HepG2 (cell line): ENCODE results near the gene KRT34. TPM values are rescaled to one million over a fixed set of nuclear protein-coding genes. Genes with fewer than 3 reads are reported as not detected.

ENCODE experiments used
- ATAC-seq: fragments of 200-7000 bp; cut with Tn5 transposase; 3 replicates; pipeline ENCODE4 v1.9.1; 2020; ENCODE audit warnings: mild to moderate bottlenecking, moderate library complexity
- BruUV-seq: library from RNA; stranded (reverse); fragments of 400-500 nt; replicated peaks from 2 replicates; lab custom pipeline; 2021; lab: Mats Ljungman, UMichigan
- CTCF ChIA-PET: fragments of 300-600 bp; formaldehyde crosslinking; extraction: SDS; loops from one replicate; lab custom pipeline; 2021; ENCODE audit warnings: low total read pairs, inconsistent platforms, low intra/inter-chr PET ratio; lab: Yijun Ruan, JAX
- POLR2A ChIA-PET: fragments of 350-600 bp; sonication (Branson Sonifier 250); formaldehyde crosslinking; loops from one replicate; lab custom pipeline; 2020; ENCODE audit warnings: antibody characterized with exemption, inconsistent platforms; lab: Yijun Ruan, JAX
- DNase-seq: peaks from one replicate; pipeline ENCODE4 v3.0.0-alpha.2; 2015; ENCODE audit warnings: low spot score
- FAIRE-seq: peaks from 3 replicates; lab custom pipeline; 2011; peaks lifted over from hg19 to GRCh38; lab: Jason Lieb, UNC
- H2AFZ ChIP-seq: one replicate; pipeline ENCODE4 v1.6.1; 2011; ENCODE audit warnings: low read length, inconsistent platforms
- H3K27ac ChIP-seq: fragments of 300-600 bp; 3 replicates; pipeline ENCODE4 v1.8.0; 2011; ENCODE audit warnings: mixed run types, mild to moderate bottlenecking, mixed read lengths, low read length, inconsistent platforms; ENCODE audit not compliant: insufficient read depth; ENCODE audit errors: extremely low read length
- H3K27me3 ChIP-seq, 2 experiments: fragments of 200-600 bp in 1 of 2; 2 replicates in 1 of 2; 3 replicates in 1 of 2; pipeline versions ENCODE4 v1.6.0 to v1.8.0; 2011; ENCODE audit warnings: low read length in 2 of 2, mild to moderate bottlenecking in 2 of 2, moderate library complexity in 2 of 2, inconsistent platforms in 1 of 2; ENCODE audit not compliant: insufficient read depth in 2 of 2, control insufficient read depth in 1 of 2
- H3K36me3 ChIP-seq, 2 experiments: fragments of 200-600 bp in 1 of 2; replicated peaks in 1 of 2; 2 replicates in 1 of 2; 3 replicates in 1 of 2; pipeline versions ENCODE4 v1.5.1 to v1.8.0; 2011; ENCODE audit warnings: low read length in 2 of 2, inconsistent platforms in 1 of 2; ENCODE audit not compliant: insufficient read depth in 2 of 2, control insufficient read depth in 1 of 2
- H3K4me1 ChIP-seq: 2 replicates; pipeline ENCODE4 v1.5.1; 2012; ENCODE audit warnings: low read length, inconsistent platforms; ENCODE audit not compliant: insufficient read depth
- H3K4me2 ChIP-seq: 2 replicates; pipeline ENCODE4 v1.6.0; 2011; ENCODE audit warnings: low read depth, low read length, inconsistent platforms
- H3K4me3 ChIP-seq, 3 experiments: fragments of 200-600 bp in 1 of 3; sonication (generic), shearing (Covaris generic) in 1 of 3; replicated peaks in 1 of 3; 2 replicates each; pipeline ENCODE4 v1.5.1; 2011 to 2016; ENCODE audit warnings: low read length in 3 of 3, inconsistent platforms in 2 of 3, low read depth in 2 of 3, mild to moderate bottlenecking in 2 of 3, control low read depth in 1 of 3, mixed read lengths in 1 of 3; ENCODE audit not compliant: insufficient read depth in 1 of 3
- H3K79me2 ChIP-seq: one replicate; pipeline ENCODE4 v1.6.1; 2011; ENCODE audit warnings: low read length, inconsistent platforms; ENCODE audit not compliant: insufficient read depth
- H3K9ac ChIP-seq: 2 replicates; pipeline ENCODE4 v1.6.0; 2011; ENCODE audit warnings: mild to moderate bottlenecking, low read depth, low read length, inconsistent platforms; ENCODE audit not compliant: insufficient read depth
- H3K9me3 ChIP-seq: 2 replicates; pipeline ENCODE4 v1.5.1; 2012; ENCODE audit warnings: mild to moderate bottlenecking, low read length
- H4K20me1 ChIP-seq: 2 replicates; pipeline ENCODE4 v1.6.0; 2011; ENCODE audit warnings: inconsistent platforms, mild to moderate bottlenecking, low read length, moderate library complexity; ENCODE audit not compliant: insufficient read depth
- HMG20A ChIP-seq: IDR thresholded peaks from 2 replicates; pipeline ENCODE4 v1.6.1; 2016; ENCODE audit warnings: borderline replicate concordance
- MIER2 ChIP-seq: IDR thresholded peaks from 2 replicates; pipeline ENCODE4 v1.6.1; 2016; ENCODE audit warnings: missing biosample characterization, missing genetic modification reagents
- REPIN1 ChIP-seq: sonication (generic); formaldehyde crosslinking; IDR thresholded peaks from 2 replicates; pipeline ENCODE4 v1.8.0; 2022; ENCODE audit warnings: missing genetic modification reagents, low read depth, mild to moderate bottlenecking, borderline replicate concordance
- RXRA ChIP-seq: sonication (generic); formaldehyde crosslinking; IDR thresholded peaks from 2 replicates; pipeline ENCODE4 v1.5.1; 2020; ENCODE audit warnings: missing genetic modification reagents
- WGBS: methylation state at CpG from one replicate; pipeline ENCODE4 v1.1.6; 2017; ENCODE audit warnings: low lambda C conversion rate; 5-methylcytosine and 5-hydroxymethylcytosine counted together
- in situ Hi-C: cut with HindIII; loops from 2 replicates; pipeline ENCODE4 v1.10.0; 2017; ENCODE audit warnings: low pct_unique_long_range_greater_than_20kb; ENCODE audit not compliant: extremely low pct_ligation_motif_present
- intact Hi-C: fragments of 100-400 bp; cut with micrococcal nuclease; formaldehyde crosslinking; loops from one replicate; pipeline ENCODE4 v1.10.0; 2022; ENCODE audit not compliant: unreplicated experiment
- polyA plus RNA-seq, 8 experiments: library from polyadenylated mRNA; depleted of rRNA in 3 of 8; stranded (reverse) in 7 of 8; unstranded in 1 of 8; fragments of >200 nt; fragmentation: Illumina TruSeq in 4 of 8; extraction: Trizol in 4 of 8; gene quantifications; 2 replicates each; pipeline versions ENCODE4 v1.2.1 to v1.2.3, GENCODE V29; 2011 to 2016; ENCODE audit warnings: low read depth in 4 of 8, missing spikeins in 1 of 8, mixed read lengths in 1 of 8; ENCODE audit not compliant: insufficient read depth in 1 of 8
- total RNA-seq, 5 experiments: library from RNA; depleted of rRNA; stranded (reverse); fragments of >200 nt; fragmentation: Illumina TruSeq; extraction: Trizol; gene quantifications; 2 replicates each; pipeline ENCODE4 v1.2.3, GENCODE V29; 2016; ENCODE audit warnings: low read depth in 1 of 5
- TF ChIP-seq, protein P1 (sequence below): sonication (generic); formaldehyde crosslinking; IDR thresholded peaks from 2 replicates; pipeline ENCODE4 v1.5.1; 2020; ENCODE audit warnings: missing genetic modification reagents, mild to moderate bottlenecking, borderline replicate concordance
- TF ChIP-seq, protein P2 (sequence below): sonication (generic); formaldehyde crosslinking; IDR thresholded peaks from 2 replicates; pipeline ENCODE4 v1.5.1; 2020; ENCODE audit warnings: mild to moderate bottlenecking, missing genetic modification reagents
- TF ChIP-seq, protein P3 (sequence below), 2 experiments: IDR thresholded peaks; 2 replicates each; pipeline ENCODE4 v1.6.1; 2011 to 2012; ENCODE audit warnings: low read length in 2 of 2, borderline replicate concordance in 1 of 2, low read depth in 1 of 2, mild to moderate bottlenecking in 1 of 2, moderate library complexity in 1 of 2

The KRT34 gene
- total and polyA plus RNA-seq, 2 of the 13 experiments (the other 11 are each of a cell fraction or from before 2014, with no cell fraction given), result not detected

DNA sequence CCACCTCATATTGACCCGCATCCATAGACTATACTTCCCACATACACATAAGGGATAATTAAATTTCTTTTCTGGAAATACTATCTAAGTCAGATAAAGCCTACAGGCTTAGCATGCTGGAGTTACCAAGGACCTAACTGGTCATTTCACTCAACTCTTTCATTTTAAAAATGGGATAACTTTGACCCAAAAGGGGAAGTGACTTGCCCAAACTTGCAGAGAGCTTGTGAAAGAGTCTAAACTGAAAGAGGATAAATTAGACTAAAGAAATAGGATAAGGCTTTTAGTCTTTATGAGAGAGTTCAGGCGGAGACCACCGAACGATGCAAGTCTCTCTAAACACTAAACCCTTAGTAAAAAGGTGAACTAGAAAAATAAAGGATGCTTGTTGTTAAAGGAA lies 27.6 kb downstream of the KRT34 start (continued):
- TF ChIP-seq HMG20A (CRISPR knock-in tag), result no peak
- TF ChIP-seq, protein P1, sequence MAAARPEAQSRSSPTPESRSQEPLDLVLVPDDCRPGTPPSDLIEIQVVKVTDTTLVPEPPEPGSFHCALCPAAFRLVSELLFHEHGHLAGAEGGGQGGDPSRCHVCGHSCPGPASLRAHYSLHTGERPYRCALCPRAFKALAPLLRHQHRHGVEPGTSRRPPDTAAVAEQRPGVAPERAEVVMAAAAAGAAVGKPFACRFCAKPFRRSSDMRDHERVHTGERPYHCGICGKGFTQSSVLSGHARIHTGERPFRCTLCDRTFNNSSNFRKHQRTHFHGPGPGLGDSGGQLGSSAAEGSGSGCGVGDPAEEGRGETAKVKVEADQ (CRISPR knock-in tag), result no peak
- TF ChIP-seq, all 625 proteins: peak for 0

DNA sequence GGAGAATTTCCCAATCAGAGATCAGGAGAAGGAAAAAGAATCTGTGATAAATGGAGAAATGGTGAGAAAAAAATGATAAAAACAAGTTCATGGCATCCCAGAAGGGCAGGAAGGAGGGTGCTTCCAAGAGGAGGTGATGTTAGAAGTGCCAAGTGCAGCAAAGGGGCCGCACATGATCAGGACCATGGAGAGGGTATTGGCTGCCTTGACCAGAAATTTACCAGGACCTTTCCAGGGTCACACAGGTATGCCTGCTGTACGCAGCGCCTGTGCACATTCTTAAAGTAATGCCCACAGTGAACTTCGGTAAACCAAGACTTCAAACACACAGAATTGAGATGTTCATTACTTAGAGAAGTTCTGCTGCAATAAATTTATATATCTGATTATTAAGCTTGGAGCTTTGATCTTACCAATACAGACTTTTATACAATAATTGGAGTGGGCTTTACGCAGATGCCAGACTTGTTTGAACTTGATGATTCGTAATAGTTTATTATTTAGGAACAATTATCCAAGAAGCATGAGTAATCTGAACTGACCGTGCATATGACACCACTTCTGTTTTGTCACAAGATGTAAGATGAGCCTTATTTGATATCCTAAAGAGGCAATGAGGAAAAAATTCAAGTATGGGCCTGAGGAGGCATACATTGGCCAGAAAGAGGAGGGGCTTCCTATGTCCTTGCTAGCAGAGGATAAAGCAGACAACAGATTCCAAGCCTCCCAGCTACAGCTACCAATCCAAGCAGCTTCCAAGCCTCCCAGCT lies 29.3 kb downstream of the KRT34 start:
- CTCF ChIA-PET, result no interaction called here
- WGBS, result 36% methylated on average over 7 of the region's 7 CpGs
- intact Hi-C loops, result no loop called here
- ATAC-seq, result no peak
- FAIRE-seq, result no peak
- Histone ChIP-seq H3K4me1 (no peaks in the 10 kb centered on the region), H2AFZ (no peak overlapping the region), H3K4me3 (no peak overlapping the region), H3K27ac (no peak overlapping the region), H4K20me1 (no peaks in the 10 kb centered on the region), H3K36me3 (no peaks in the 10 kb centered on the region), H3K79me2 (no peaks in the 10 kb centered on the region), H3K4me2 (no peak overlapping the region), H3K27me3 (peaks cover 0 to 7% of the 10 kb centered on the region in 2 experiments; a peak in 1 of 5 replicates), H3K9me3 (no peaks in the 10 kb centered on the region), H3K9ac (no peak overlapping the region)
- BruUV-seq, result no TSS peak
- in situ Hi-C loops, result no loop called here
- POLR2A ChIA-PET, result no interaction called here
- TF ChIP-seq RXRA (CRISPR knock-in tag) (no peak), REPIN1 (CRISPR knock-in tag) (no peak), MIER2 (CRISPR knock-in tag) (peak; percentile 93)
- TF ChIP-seq, protein P2, sequence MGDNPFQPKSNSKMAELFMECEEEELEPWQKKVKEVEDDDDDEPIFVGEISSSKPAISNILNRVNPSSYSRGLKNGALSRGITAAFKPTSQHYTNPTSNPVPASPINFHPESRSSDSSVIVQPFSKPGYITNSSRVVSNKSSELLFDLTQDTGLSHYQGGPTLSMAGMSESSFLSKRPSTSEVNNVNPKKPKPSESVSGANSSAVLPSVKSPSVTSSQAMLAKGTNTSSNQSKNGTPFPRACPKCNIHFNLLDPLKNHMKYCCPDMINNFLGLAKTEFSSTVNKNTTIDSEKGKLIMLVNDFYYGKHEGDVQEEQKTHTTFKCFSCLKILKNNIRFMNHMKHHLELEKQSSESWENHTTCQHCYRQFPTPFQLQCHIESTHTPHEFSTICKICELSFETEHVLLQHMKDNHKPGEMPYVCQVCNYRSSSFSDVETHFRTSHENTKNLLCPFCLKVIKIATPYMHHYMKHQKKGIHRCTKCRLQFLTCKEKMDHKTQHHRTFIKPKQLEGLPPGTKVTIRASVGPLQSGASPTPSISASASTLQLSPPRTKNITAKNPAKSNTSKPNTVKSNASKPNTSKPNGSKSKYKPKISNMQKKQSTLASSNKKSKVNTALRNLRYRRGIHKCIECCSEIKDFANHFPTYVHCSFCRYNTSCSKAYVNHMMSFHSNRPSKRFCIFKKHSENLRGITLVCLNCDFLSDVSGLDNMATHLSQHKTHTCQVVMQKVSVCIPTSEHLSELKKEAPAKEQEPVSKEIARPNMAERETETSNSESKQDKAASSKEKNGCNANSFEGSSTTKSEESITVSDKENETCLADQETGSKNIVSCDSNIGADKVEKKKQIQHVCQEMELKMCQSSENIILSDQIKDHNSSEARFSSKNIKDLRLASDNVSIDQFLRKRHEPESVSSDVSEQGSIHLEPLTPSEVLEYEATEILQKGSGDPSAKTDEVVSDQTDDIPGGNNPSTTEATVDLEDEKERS (CRISPR knock-in tag), result no peak
- TF ChIP-seq, protein P3, sequence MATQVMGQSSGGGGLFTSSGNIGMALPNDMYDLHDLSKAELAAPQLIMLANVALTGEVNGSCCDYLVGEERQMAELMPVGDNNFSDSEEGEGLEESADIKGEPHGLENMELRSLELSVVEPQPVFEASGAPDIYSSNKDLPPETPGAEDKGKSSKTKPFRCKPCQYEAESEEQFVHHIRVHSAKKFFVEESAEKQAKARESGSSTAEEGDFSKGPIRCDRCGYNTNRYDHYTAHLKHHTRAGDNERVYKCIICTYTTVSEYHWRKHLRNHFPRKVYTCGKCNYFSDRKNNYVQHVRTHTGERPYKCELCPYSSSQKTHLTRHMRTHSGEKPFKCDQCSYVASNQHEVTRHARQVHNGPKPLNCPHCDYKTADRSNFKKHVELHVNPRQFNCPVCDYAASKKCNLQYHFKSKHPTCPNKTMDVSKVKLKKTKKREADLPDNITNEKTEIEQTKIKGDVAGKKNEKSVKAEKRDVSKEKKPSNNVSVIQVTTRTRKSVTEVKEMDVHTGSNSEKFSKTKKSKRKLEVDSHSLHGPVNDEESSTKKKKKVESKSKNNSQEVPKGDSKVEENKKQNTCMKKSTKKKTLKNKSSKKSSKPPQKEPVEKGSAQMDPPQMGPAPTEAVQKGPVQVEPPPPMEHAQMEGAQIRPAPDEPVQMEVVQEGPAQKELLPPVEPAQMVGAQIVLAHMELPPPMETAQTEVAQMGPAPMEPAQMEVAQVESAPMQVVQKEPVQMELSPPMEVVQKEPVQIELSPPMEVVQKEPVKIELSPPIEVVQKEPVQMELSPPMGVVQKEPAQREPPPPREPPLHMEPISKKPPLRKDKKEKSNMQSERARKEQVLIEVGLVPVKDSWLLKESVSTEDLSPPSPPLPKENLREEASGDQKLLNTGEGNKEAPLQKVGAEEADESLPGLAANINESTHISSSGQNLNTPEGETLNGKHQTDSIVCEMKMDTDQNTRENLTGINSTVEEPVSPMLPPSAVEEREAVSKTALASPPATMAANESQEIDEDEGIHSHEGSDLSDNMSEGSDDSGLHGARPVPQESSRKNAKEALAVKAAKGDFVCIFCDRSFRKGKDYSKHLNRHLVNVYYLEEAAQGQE (IDR thresholded peaks at IDR 0.05; ENCODE audit: borderline replicate concordance in 1 of 2, low read depth in 1 of 2, low read length in 2 of 2), result peak; percentile 60 to 92
- no peak for DNase-seq
